Caco-2 (cell line): Measurements from ENCODE around the gene CABLES2. TPM values are rescaled to one million over a fixed set of nuclear protein-coding genes. Genes with fewer than 3 reads are reported as not detected.

Experiments used
- BruUV-seq: library from RNA; stranded (reverse); fragments of 400-500 nt; replicated peaks from 2 replicates; lab custom pipeline; 2021; lab: Mats Ljungman, UMichigan
- CTCF ChIA-PET: fragments of 300-600 bp; sonication (Branson Sonifier 250); formaldehyde crosslinking; loops from one replicate; lab custom pipeline; 2022; ENCODE audit warnings: antibody characterized with exemption; lab: Charles Lee
- POLR2A ChIA-PET: fragments of 300-600 bp; sonication (Branson Sonifier 250); formaldehyde crosslinking; loops from one replicate; lab custom pipeline; 2022; ENCODE audit warnings: antibody characterized with exemption; lab: Charles Lee
- DNase-seq, 2 experiments: peaks; one replicate each; pipeline versions ENCODE4 v3.0.0 to v3.0.0-alpha.2; 2020 to 2022
- H3K27me3 ChIP-seq: replicated peaks from 2 replicates; pipeline ENCODE4 v1.6.0; 2011; ENCODE audit warnings: low read length; ENCODE audit not compliant: control insufficient read depth, insufficient read depth
- H3K36me3 ChIP-seq: 2 replicates; pipeline ENCODE4 v1.5.1; 2011; ENCODE audit warnings: low read length; ENCODE audit not compliant: control insufficient read depth, insufficient read depth
- H3K4me1 ChIP-seq: fragments of 250-450 bp; sonication (Bioruptor Pico); 2 replicates; pipeline ENCODE4 v1.5.1; 2020; ENCODE audit warnings: mild to moderate bottlenecking
- H3K4me3 ChIP-seq: 2 replicates; pipeline ENCODE4 v1.5.1; 2011; ENCODE audit warnings: low read depth, mild to moderate bottlenecking, control low read depth, low read length
- H3K9me3 ChIP-seq: fragments of 250-450 bp; sonication (Bioruptor Pico); 2 replicates; pipeline ENCODE4 v1.5.1; 2020; ENCODE audit warnings: mild to moderate bottlenecking, moderate library complexity
- H3K27ac Mint-ChIP-seq: one replicate; pipeline ENCODE4 v1.8.0; 2022; ENCODE audit warnings: mixed read lengths; ENCODE audit not compliant: unreplicated experiment
- H3K27me3 Mint-ChIP-seq: one replicate; pipeline ENCODE4 v1.8.0; 2022; ENCODE audit warnings: mixed read lengths; ENCODE audit not compliant: insufficient read depth, unreplicated experiment
- H3K36me3 Mint-ChIP-seq: one replicate; pipeline ENCODE4 v1.8.0; 2022; ENCODE audit warnings: mild to moderate bottlenecking, mixed read lengths; ENCODE audit not compliant: insufficient read depth, unreplicated experiment
- H3K4me1 Mint-ChIP-seq: one replicate; pipeline ENCODE4 v1.8.0; 2022; ENCODE audit warnings: low read depth, mixed read lengths; ENCODE audit not compliant: unreplicated experiment
- H3K4me3 Mint-ChIP-seq: one replicate; pipeline ENCODE4 v1.8.0; 2022; ENCODE audit warnings: mild to moderate bottlenecking, moderate library complexity, mixed read lengths; ENCODE audit not compliant: unreplicated experiment
- H3K9me3 Mint-ChIP-seq: one replicate; pipeline ENCODE4 v1.8.0; 2022; ENCODE audit warnings: mixed read lengths; ENCODE audit not compliant: unreplicated experiment
- CTCF ChIP-seq, 2 experiments: fragments of 200-600 bp in 1 of 2; IDR thresholded peaks; 1 replicate in 1 of 2; 2 replicates in 1 of 2; pipeline versions ENCODE4 v1.5.1 to v1.8.0; 2011 to 2022; ENCODE audit warnings: antibody characterized with exemption in 1 of 2, control low read depth in 1 of 2, inconsistent platforms in 1 of 2, low read depth in 1 of 2, low read length in 1 of 2, mild to moderate bottlenecking in 1 of 2, moderate library complexity in 1 of 2; ENCODE audit not compliant: insufficient read depth in 1 of 2, severe bottlenecking in 1 of 2, unreplicated experiment in 1 of 2
- intact Hi-C: fragments of 100-400 bp; cut with micrococcal nuclease; formaldehyde crosslinking; loops from one replicate; pipeline ENCODE4 v1.10.0; 2022; ENCODE audit not compliant: unreplicated experiment
- total RNA-seq: library from RNA; stranded (reverse); gene quantifications from 2 replicates; pipeline ENCODE4 v1.2.3, GENCODE V29; 2022

The CABLES2 gene
- total RNA-seq, 1 experiment from 2014 or later: 36.4 TPM

GRCh38 chr20:62446481-62446880 is 39.4 kb upstream of the CABLES2 start:
- no peak for DNase-seq
- CTCF ChIA-PET: interaction anchor here (0.9 to 1.1 kb wide), 2 partner anchors 32 to 170 kb away, joined by 3 read pairs; no protein-coding TSS in a partner anchor
- Histone ChIP-seq H3K27me3 (no peaks in the 10 kb centered on the region), H3K9me3 (no peaks in the 10 kb centered on the region), H3K4me1 (peaks cover 32% of the 10 kb centered on the region), H3K36me3 (no peaks in the 10 kb centered on the region), H3K4me3 (no peak overlapping the region)
- POLR2A ChIA-PET: no interaction called here
- intact Hi-C loops: no loop called here
- TF ChIP-seq CTCF (IDR thresholded peaks at IDR 0.05; ENCODE audit: insufficient read depth in 1 of 2, low read depth in 1 of 2, low read length in 1 of 2, severe bottlenecking in 1 of 2, unreplicated experiment in 1 of 2): no peak
- no TSS peak for BruUV-seq
- no peak overlapping the region for H3K4me3 Mint-ChIP-seq
- no peaks in the 10 kb centered on the region for H3K27me3 Mint-ChIP-seq
- H3K36me3 Mint-ChIP-seq: no peaks in the 10 kb centered on the region
- H3K9me3 Mint-ChIP-seq: no peaks in the 10 kb centered on the region
- H3K4me1 Mint-ChIP-seq: peaks cover 21% of the 10 kb centered on the region
- H3K27ac Mint-ChIP-seq: peak overlapping the region; percentile 27

GRCh38 chr20:62445553-62446340 is 38.7 kb upstream of the CABLES2 start:
- no peak overlapping the region for H3K4me3 Mint-ChIP-seq
- peaks cover 32% of the 10 kb centered on the region for H3K4me1 ChIP-seq
- intact Hi-C loops: no loop called here
- TF ChIP-seq CTCF (IDR thresholded peaks at IDR 0.05; ENCODE audit: insufficient read depth in 1 of 2, low read depth in 1 of 2, low read length in 1 of 2, severe bottlenecking in 1 of 2, unreplicated experiment in 1 of 2): no peak
- ChIA-PET CTCF (interaction anchor here (0.7 kb wide), 1 partner anchor 54 kb away, joined by 4 read pairs; no protein-coding TSS in a partner anchor), POLR2A (interaction anchor here (1.4 kb wide), 1 partner anchor 15 kb away, joined by 4 read pairs; no protein-coding TSS in a partner anchor)
- no peaks in the 10 kb centered on the region for H3K27me3 Mint-ChIP-seq
- no peaks in the 10 kb centered on the region for H3K36me3 Mint-ChIP-seq
- no peaks in the 10 kb centered on the region for H3K36me3 ChIP-seq
- no peaks in the 10 kb centered on the region for H3K27me3 ChIP-seq
- no peaks in the 10 kb centered on the region for H3K9me3 Mint-ChIP-seq
- H3K9me3 ChIP-seq: no peaks in the 10 kb centered on the region
- no TSS peak for BruUV-seq
- peaks cover 21% of the 10 kb centered on the region for H3K4me1 Mint-ChIP-seq
- H3K27ac Mint-ChIP-seq: peak overlapping the region; percentile 44
- no peak overlapping the region for H3K4me3 ChIP-seq
- no peak for DNase-seq

GRCh38 chr20:62444286-62444685 is 37.2 kb upstream of the CABLES2 start:
- H3K27me3 Mint-ChIP-seq: no peaks in the 10 kb centered on the region
- no peaks in the 10 kb centered on the region for H3K27me3 ChIP-seq

More at GRCh38 chr20:62444286-62444685, 37.2 kb upstream of the CABLES2 start:
- no TSS peak for BruUV-seq
- H3K9me3 ChIP-seq: no peaks in the 10 kb centered on the region
- H3K9me3 Mint-ChIP-seq: no peaks in the 10 kb centered on the region
- H3K4me1 Mint-ChIP-seq: peaks cover 22% of the 10 kb centered on the region
- H3K4me1 ChIP-seq: peaks cover 28% of the 10 kb centered on the region
- H3K36me3 Mint-ChIP-seq: no peaks in the 10 kb centered on the region
- no peak for TF ChIP-seq CTCF (IDR thresholded peaks at IDR 0.05; ENCODE audit: insufficient read depth in 1 of 2, low read depth in 1 of 2, low read length in 1 of 2, severe bottlenecking in 1 of 2, unreplicated experiment in 1 of 2)
- POLR2A ChIA-PET: interaction anchor here (1.4 kb wide), 1 partner anchor 14 kb away, joined by 4 read pairs; no protein-coding TSS in a partner anchor
- DNase-seq: no peak
- intact Hi-C loops: no loop called here
- no peaks in the 10 kb centered on the region for H3K36me3 ChIP-seq
- no peak overlapping the region for H3K27ac Mint-ChIP-seq
- H3K4me3 ChIP-seq: no peak overlapping the region
- no peak overlapping the region for H3K4me3 Mint-ChIP-seq
- CTCF ChIA-PET: interaction anchor here (0.7 kb wide), 1 partner anchor 108 kb away, joined by 4 read pairs; no protein-coding TSS in a partner anchor
